ENCODE measurements around the gene MIER1.

- TF ChIP-seq CTCF (IDR thresholded peaks at IDR 0.05), result no peak
- no peak for TF ChIP-seq EZH2 (IDR thresholded peaks at IDR 0.05)
These were observed 16.2 kb downstream of the MIER1 start for GRCh38 chr1:66940981-66941380.

All from neural progenitor cell (in vitro differentiated cells).